ENCODE results near the gene AURKA.
A peak's percentile ranks its signal among the peaks of the same experiment; 100 is the strongest.
"Not testable (repeated sequence)": the region's sequence is repeated elsewhere in the genome, so short reads cannot be mapped to it uniquely, and the experiment has no call there.

Gene AURKA

GRCh38 chr20:56359212-56360132, 32.5 kb downstream of the AURKA start:
- peak; percentile 57 for DNase-seq (ENCODE audit: low spot score)

- peak; percentile 94 for DNase-seq (ENCODE audit: low spot score)
These were observed 33.3 kb downstream of the AURKA start, which contains the start of gene FAM210B for GRCh38 chr20:56358600-56359211. FAM210B (plus strand) TSS chr20:56358974; CDS start chr20:56359006, 32 bp downstream.

GRCh38 chr20:56358070-56358469, 33.9 kb downstream of the AURKA start:
- no peak for DNase-seq (ENCODE audit: low spot score)

GRCh38 chr20:56353356-56353755, 38.7 kb downstream of the AURKA start:
- DNase-seq (ENCODE audit: low spot score) = no peak

- no peak for DNase-seq (ENCODE audit: low spot score)
These were observed 39.5 kb downstream of the AURKA start for GRCh38 chr20:56352345-56353055.

GRCh38 chr20:56350842-56351241, 41.2 kb downstream of the AURKA start:
- DNase-seq (ENCODE audit: low spot score) = no peak

- DNase-seq (ENCODE audit: low spot score) = no peak
These were observed 43.3 kb downstream of the AURKA start for GRCh38 chr20:56348746-56349145.

GRCh38 chr20:56348305-56348693, 43.7 kb downstream of the AURKA start:
- no peak for DNase-seq (ENCODE audit: low spot score)

- DNase-seq (ENCODE audit: low spot score) = no peak
These were observed 44.2 kb downstream of the AURKA start for GRCh38 chr20:56347628-56348304.

- no peak for DNase-seq (ENCODE audit: low spot score)
These were observed 46.1 kb downstream of the AURKA start for GRCh38 chr20:56345911-56346310.

- DNase-seq (ENCODE audit: low spot score) = peak; percentile 16
These were observed 48.1 kb downstream of the AURKA start for GRCh38 chr20:56343861-56344381.

GRCh38 chr20:56342783-56343182, 49.2 kb downstream of the AURKA start:
- no peak for DNase-seq (ENCODE audit: low spot score)

- DNase-seq (ENCODE audit: low spot score) = not testable (repeated sequence)
These were observed 55.3 kb downstream of the AURKA start for GRCh38 chr20:56336709-56337108.

- DNase-seq (ENCODE audit: low spot score) = no peak
These were observed 63.2 kb downstream of the AURKA start for GRCh38 chr20:56328861-56329260.

- no peak for DNase-seq (ENCODE audit: low spot score)
These were observed 67.2 kb downstream of the AURKA start for GRCh38 chr20:56324806-56325205.

GRCh38 chr20:56323656-56324055, 68.4 kb downstream of the AURKA start:
- no peak for DNase-seq (ENCODE audit: low spot score)

- no peak for DNase-seq (ENCODE audit: low spot score)
These were observed 68.8 kb downstream of the AURKA start for GRCh38 chr20:56323206-56323605.

GRCh38 chr20:56322681-56323080, 69.3 kb downstream of the AURKA start:
- no peak for DNase-seq (ENCODE audit: low spot score)
